Activated B cell treated with CpG ODN at 0.5 μM for 24 hours (primary cell): ENCODE data around the gene ABI2. TPM values are rescaled to one million over a fixed set of nuclear protein-coding genes. Genes with fewer than 3 reads are reported as not detected.

Source experiments
- ATAC-seq: fragments of 200-7000 bp; cut with Tn5 transposase; one replicate; pipeline ENCODE4 v1.10.0; 2021; ENCODE audit warnings: low read depth, mild to moderate bottlenecking, moderate library complexity
- CTCF ChIA-PET: fragments of 350-600 bp; sonication (Branson Sonifier 250); formaldehyde crosslinking; loops from one replicate; lab custom pipeline; 2021; ENCODE audit warnings: antibody characterized with exemption; lab: Charles Lee
- POLR2A ChIA-PET: fragments of 350-600 bp; sonication (Branson Sonifier 250); formaldehyde crosslinking; loops from one replicate; lab custom pipeline; 2021; ENCODE audit warnings: antibody characterized with exemption; lab: Charles Lee
- DNase-seq: peaks from one replicate; pipeline ENCODE4 v3.0.0; 2022
- H3K27ac Mint-ChIP-seq: one replicate; pipeline ENCODE4 v1.8.0; 2020; ENCODE audit warnings: mixed read lengths
- H3K27me3 Mint-ChIP-seq: one replicate; pipeline ENCODE4 v1.8.0; 2021; ENCODE audit warnings: mixed read lengths
- H3K36me3 Mint-ChIP-seq: one replicate; pipeline ENCODE4 v1.8.0; 2021; ENCODE audit warnings: low read depth, mixed read lengths
- H3K4me1 Mint-ChIP-seq: one replicate; pipeline ENCODE4 v1.8.0; 2021; ENCODE audit warnings: mixed read lengths
- H3K4me3 Mint-ChIP-seq: one replicate; pipeline ENCODE4 v1.8.0; 2020; ENCODE audit warnings: mild to moderate bottlenecking, mixed read lengths
- H3K9me3 Mint-ChIP-seq: one replicate; pipeline ENCODE4 v1.8.0; 2020; ENCODE audit warnings: mixed read lengths
- CTCF ChIP-seq: fragments of 200-600 bp; IDR thresholded peaks from one replicate; pipeline ENCODE4 v1.8.0; 2022; ENCODE audit warnings: antibody characterized with exemption, mild to moderate bottlenecking
- intact Hi-C: fragments of 100-400 bp; cut with micrococcal nuclease; formaldehyde crosslinking; loops from one replicate; pipeline ENCODE4 v1.15.1; 2024
- total RNA-seq: library from RNA; stranded (reverse); gene quantifications from 2 replicates; pipeline ENCODE4 v1.2.3, GENCODE V29; 2022

Gene ABI2
- total RNA-seq, 1 donor from 2014 or later: 17.3 TPM

GRCh38 chr2:203396667-203397066, 68.5 kb downstream of the ABI2 start:
- H3K27ac Mint-ChIP-seq: no peak overlapping the region
- no peak for ATAC-seq
- intact Hi-C loops: no loop called here
- no peaks in the 10 kb centered on the region for H3K9me3 Mint-ChIP-seq
- H3K36me3 Mint-ChIP-seq: peaks cover 23% of the 10 kb centered on the region
- POLR2A ChIA-PET: no interaction called here
- H3K27me3 Mint-ChIP-seq: no peaks in the 10 kb centered on the region
- DNase-seq: no peak
- CTCF ChIA-PET: interaction anchor here (0.6 kb wide), 1 partner anchor 10 kb away, joined by 4 read pairs; no protein-coding TSS in a partner anchor
- H3K4me1 Mint-ChIP-seq: no peaks in the 10 kb centered on the region
- H3K4me3 Mint-ChIP-seq: no peak overlapping the region
- no peak for TF ChIP-seq CTCF

GRCh38 chr2:203399031-203399430, 70.8 kb downstream of the ABI2 start:
- ChIA-PET POLR2A (no interaction called here), CTCF (no interaction called here)
- H3K27me3 Mint-ChIP-seq: no peaks in the 10 kb centered on the region
- H3K9me3 Mint-ChIP-seq: no peaks in the 10 kb centered on the region
- ATAC-seq: no peak
- DNase-seq: no peak
- no peak overlapping the region for H3K27ac Mint-ChIP-seq
- intact Hi-C loops: no loop called here
- peaks cover 25% of the 10 kb centered on the region for H3K36me3 Mint-ChIP-seq
- no peak overlapping the region for H3K4me3 Mint-ChIP-seq
- no peak for TF ChIP-seq CTCF
- no peaks in the 10 kb centered on the region for H3K4me1 Mint-ChIP-seq

- DNase-seq (no peak), ATAC-seq (no peak)
- Mint-ChIP-seq H3K4me1 (no peaks in the 10 kb centered on the region), H3K4me3 (no peak overlapping the region), H3K36me3 (peaks cover 25% of the 10 kb centered on the region), H3K27ac (no peak overlapping the region), H3K9me3 (no peaks in the 10 kb centered on the region), H3K27me3 (no peaks in the 10 kb centered on the region)
- no peak for TF ChIP-seq CTCF
- ChIA-PET POLR2A (no interaction called here), CTCF (no interaction called here)
- intact Hi-C loops: no loop called here
These were observed 72.8 kb downstream of the ABI2 start for GRCh38 chr2:203400805-203401585.

GRCh38 chr2:203404996-203405395, 76.8 kb downstream of the ABI2 start:
- no peak for DNase-seq
- no peaks in the 10 kb centered on the region for H3K4me1 Mint-ChIP-seq
- H3K4me3 Mint-ChIP-seq: no peak overlapping the region
- H3K27me3 Mint-ChIP-seq: no peaks in the 10 kb centered on the region
- TF ChIP-seq CTCF: no peak
- ChIA-PET CTCF (no interaction called here), POLR2A (no interaction called here)
- no peaks in the 10 kb centered on the region for H3K9me3 Mint-ChIP-seq
- ATAC-seq: no peak
- peaks cover 40% of the 10 kb centered on the region for H3K36me3 Mint-ChIP-seq
- intact Hi-C loops: no loop called here
- no peak overlapping the region for H3K27ac Mint-ChIP-seq

- no peaks in the 10 kb centered on the region for H3K9me3 Mint-ChIP-seq
- ChIA-PET POLR2A (no interaction called here), CTCF (no interaction called here)
- H3K36me3 Mint-ChIP-seq: peaks cover 50% of the 10 kb centered on the region
- TF ChIP-seq CTCF: no peak
- H3K4me1 Mint-ChIP-seq: no peaks in the 10 kb centered on the region
- H3K4me3 Mint-ChIP-seq: no peak overlapping the region
- DNase-seq (no peak), ATAC-seq (no peak)
- intact Hi-C loops: no loop called here
- H3K27me3 Mint-ChIP-seq: no peaks in the 10 kb centered on the region
- no peak overlapping the region for H3K27ac Mint-ChIP-seq
These were observed 79.3 kb downstream of the ABI2 start for GRCh38 chr2:203407496-203407895.
